Measurements from ENCODE around the gene ACTRT2. TPM values are rescaled to one million over a fixed set of nuclear protein-coding genes. Genes with fewer than 3 reads are reported as not detected.
A peak's percentile ranks its signal among the peaks of the same experiment; 100 is the strongest.

ACTRT2 gene
- total RNA-seq, 1 donor from 2014 or later = not detected

GRCh38 chr1:3028531-3029282, 7.4 kb downstream of the ACTRT2 start:
- Histone ChIP-seq H3K36me3 (no peaks in the 10 kb centered on the region), H3K4me1 (no peaks in the 10 kb centered on the region), H3K9me3 (no peaks in the 10 kb centered on the region), H3K27me3 (ENCODE audit: low read depth) (peaks cover 36% of the 10 kb centered on the region), H3K27ac (no peak overlapping the region), H3K4me3 (no peak overlapping the region)
- DNase-seq (no peak), ATAC-seq (no peak)
- TF ChIP-seq CTCF (IDR thresholded peaks at IDR 0.05) = no peak
- intact Hi-C loops (cut with DNase I) = no loop called here

GRCh38 chr1:3029481-3029961, 8.3 kb downstream of the ACTRT2 start:
- no peaks in the 10 kb centered on the region for H3K4me1 ChIP-seq
- ATAC-seq = no peak
- intact Hi-C loops (cut with DNase I) = no loop called here
- H3K27me3 ChIP-seq (ENCODE audit: low read depth) = peaks cover 36% of the 10 kb centered on the region
- DNase-seq = no peak
- no peaks in the 10 kb centered on the region for H3K36me3 ChIP-seq
- no peaks in the 10 kb centered on the region for H3K9me3 ChIP-seq
- TF ChIP-seq CTCF (IDR thresholded peaks at IDR 0.05) = no peak
- no peak overlapping the region for H3K27ac ChIP-seq
- no peak overlapping the region for H3K4me3 ChIP-seq

GRCh38 chr1:3029991-3030662, 8.9 kb downstream of the ACTRT2 start:
- ATAC-seq (peak in 1 of 2 donors; percentile 11), DNase-seq (no peak)
- intact Hi-C loops (cut with DNase I) = no loop called here
- Histone ChIP-seq H3K36me3 (no peaks in the 10 kb centered on the region), H3K4me3 (no peak overlapping the region), H3K27ac (no peak overlapping the region), H3K4me1 (no peaks in the 10 kb centered on the region), H3K9me3 (no peaks in the 10 kb centered on the region), H3K27me3 (ENCODE audit: low read depth) (peaks cover 36% of the 10 kb centered on the region)
- no peak for TF ChIP-seq CTCF (IDR thresholded peaks at IDR 0.05)

GRCh38 chr1:3030663-3031381, 9.6 kb downstream of the ACTRT2 start:
- Histone ChIP-seq H3K9me3 (no peaks in the 10 kb centered on the region), H3K27ac (no peak overlapping the region), H3K36me3 (no peaks in the 10 kb centered on the region), H3K4me3 (no peak overlapping the region), H3K27me3 (ENCODE audit: low read depth) (peaks cover 36% of the 10 kb centered on the region), H3K4me1 (no peaks in the 10 kb centered on the region)
- intact Hi-C loops (cut with DNase I) = no loop called here
- DNase-seq = peak; percentile 24
- TF ChIP-seq CTCF (IDR thresholded peaks at IDR 0.05) = no peak
- no peak for ATAC-seq

GRCh38 chr1:3031401-3032221, 10.3 kb downstream of the ACTRT2 start:
- no peak overlapping the region for H3K27ac ChIP-seq
- no peak overlapping the region for H3K4me3 ChIP-seq
- H3K27me3 ChIP-seq (ENCODE audit: low read depth) = peaks cover 36% of the 10 kb centered on the region
- no peaks in the 10 kb centered on the region for H3K9me3 ChIP-seq
- H3K4me1 ChIP-seq = no peaks in the 10 kb centered on the region
- ATAC-seq = no peak
- TF ChIP-seq CTCF (IDR thresholded peaks at IDR 0.05) = no peak
- no peak for DNase-seq
- H3K36me3 ChIP-seq = no peaks in the 10 kb centered on the region
- intact Hi-C loops (cut with DNase I) = no loop called here

All from lower lobe of right lung (tissue), 2 donors.